AG04450 (cell line): ENCODE measurements around the gene OR10A7. TPM values are rescaled to one million over a fixed set of nuclear protein-coding genes. Genes with fewer than 3 reads are reported as not detected.

Source experiments
- CTCF ChIA-PET: fragments of 300-600, 350-600 bp; formaldehyde crosslinking; extraction: SDS; loops from one replicate; lab custom pipeline; 2022; ENCODE audit warnings: antibody characterized with exemption, inconsistent platforms; lab: Charles Lee
- POLR2A ChIA-PET: fragments of 350-600 bp; formaldehyde crosslinking; extraction: SDS; loops from one replicate; lab custom pipeline; 2021; ENCODE audit warnings: antibody characterized with exemption, inconsistent platforms; lab: Yijun Ruan, JAX
- DNase-seq: peaks from one replicate; pipeline ENCODE4 v3.0.0-alpha.2; 2011; ENCODE audit warnings: low read depth, low spot score
- H3K27ac ChIP-seq: one replicate; pipeline ENCODE4 v1.5.1; 2012; ENCODE audit warnings: low read depth, low read length, control low read depth
- H3K27me3 ChIP-seq: one replicate; pipeline ENCODE4 v1.6.0; 2012; ENCODE audit warnings: low read length; ENCODE audit not compliant: control insufficient read depth, insufficient read depth
- H3K4me3 ChIP-seq: 2 replicates; pipeline ENCODE4 v1.5.1; 2011; ENCODE audit warnings: mild to moderate bottlenecking, low read depth, low read length, control low read depth
- H3K9me3 ChIP-seq: 2 replicates; pipeline ENCODE4 v1.5.1; 2012; ENCODE audit warnings: low read length; ENCODE audit not compliant: control insufficient read depth, insufficient read depth
- polyA plus RNA-seq: library from polyadenylated mRNA; depleted of rRNA; stranded (reverse); fragments of >200 nt; gene quantifications from 2 replicates; pipeline ENCODE4 v1.2.3, GENCODE V29; 2011; rRNA removed
- TF ChIP-seq, protein P1 (sequence below): IDR thresholded peaks from 2 replicates; pipeline ENCODE4 v1.5.1; 2011; ENCODE audit warnings: low read depth, low read length, control low read depth, inconsistent platforms

The OR10A7 gene
- polyA plus RNA-seq, 1 experiment, result not detected

DNA sequence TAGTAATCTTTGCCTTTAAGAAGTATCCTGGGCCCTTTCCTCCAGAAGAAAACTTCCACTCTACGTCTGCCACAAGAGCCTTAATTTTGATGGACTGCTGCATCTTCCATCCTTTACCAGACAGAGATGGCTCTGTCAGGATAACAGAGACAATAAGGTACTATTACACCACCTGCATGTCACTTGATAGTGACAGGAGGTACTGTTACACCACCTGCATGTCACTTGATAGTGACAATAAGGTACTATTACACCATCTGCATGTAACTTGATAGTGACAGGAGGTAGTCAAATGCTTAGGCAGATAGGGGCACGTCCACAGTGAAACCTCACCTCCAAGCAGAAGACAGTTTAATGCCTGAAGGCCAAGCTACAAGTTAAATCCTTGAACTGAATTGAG is 37.5 kb downstream of the OR10A7 start:
- POLR2A ChIA-PET, result no interaction called here
- H3K4me3 ChIP-seq, result no peak overlapping the region
- no peaks in the 10 kb centered on the region for H3K27me3 ChIP-seq
- no peaks in the 10 kb centered on the region for H3K9me3 ChIP-seq
- TF ChIP-seq, protein P1, sequence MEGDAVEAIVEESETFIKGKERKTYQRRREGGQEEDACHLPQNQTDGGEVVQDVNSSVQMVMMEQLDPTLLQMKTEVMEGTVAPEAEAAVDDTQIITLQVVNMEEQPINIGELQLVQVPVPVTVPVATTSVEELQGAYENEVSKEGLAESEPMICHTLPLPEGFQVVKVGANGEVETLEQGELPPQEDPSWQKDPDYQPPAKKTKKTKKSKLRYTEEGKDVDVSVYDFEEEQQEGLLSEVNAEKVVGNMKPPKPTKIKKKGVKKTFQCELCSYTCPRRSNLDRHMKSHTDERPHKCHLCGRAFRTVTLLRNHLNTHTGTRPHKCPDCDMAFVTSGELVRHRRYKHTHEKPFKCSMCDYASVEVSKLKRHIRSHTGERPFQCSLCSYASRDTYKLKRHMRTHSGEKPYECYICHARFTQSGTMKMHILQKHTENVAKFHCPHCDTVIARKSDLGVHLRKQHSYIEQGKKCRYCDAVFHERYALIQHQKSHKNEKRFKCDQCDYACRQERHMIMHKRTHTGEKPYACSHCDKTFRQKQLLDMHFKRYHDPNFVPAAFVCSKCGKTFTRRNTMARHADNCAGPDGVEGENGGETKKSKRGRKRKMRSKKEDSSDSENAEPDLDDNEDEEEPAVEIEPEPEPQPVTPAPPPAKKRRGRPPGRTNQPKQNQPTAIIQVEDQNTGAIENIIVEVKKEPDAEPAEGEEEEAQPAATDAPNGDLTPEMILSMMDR, result no peak
- no peak for DNase-seq
- CTCF ChIA-PET, result no interaction called here
- H3K27ac ChIP-seq, result no peak overlapping the region

Other genes starting within 250 kb of the OR10A7 start
- gene TESPA1, start 236.3 kb upstream of the OR10A7 start, polyA plus RNA-seq, result not detected in 2 replicates
- not detected in 2 replicates for gene NEUROD4, start 201.1 kb upstream of the OR10A7 start, polyA plus RNA-seq
- gene OR9K2, start 94.6 kb upstream of the OR10A7 start, polyA plus RNA-seq, result not detected in 2 replicates
- not detected in 2 replicates for gene OR6C74, start 23.6 kb downstream of the OR10A7 start, polyA plus RNA-seq
- not detected in 2 replicates for gene OR6C6, start 75.5 kb downstream of the OR10A7 start, polyA plus RNA-seq
- gene OR6C1, start 93.3 kb downstream of the OR10A7 start, polyA plus RNA-seq, result not detected in 2 replicates
- gene OR6C3, start 109.7 kb downstream of the OR10A7 start, polyA plus RNA-seq, result not detected in 2 replicates
- not detected in 2 replicates for gene OR6C75, start 141.9 kb downstream of the OR10A7 start, polyA plus RNA-seq
- not detected in 2 replicates for gene OR6C65, start 179.5 kb downstream of the OR10A7 start, polyA plus RNA-seq
- not detected in 2 replicates for gene OR6C76, start 205.2 kb downstream of the OR10A7 start, polyA plus RNA-seq
- not detected in 2 replicates for gene OR6C2, start 223.1 kb downstream of the OR10A7 start, polyA plus RNA-seq
- not detected in 2 replicates for gene OR6C70, start 249.1 kb downstream of the OR10A7 start, polyA plus RNA-seq